SU-DHL-6 (cell line): ENCODE data around the gene KCNQ1OT1.

Experiments used
- H2AFZ ChIP-seq: fragments of 200-600 bp; sonication (generic); 2 replicates; pipeline ENCODE4 v1.6.1; 2014; ENCODE audit warnings: low read depth, mild to moderate bottlenecking, moderate library complexity, mixed read lengths, antibody characterized with exemption, low read length; ENCODE audit not compliant: severe bottlenecking
- H3F3A ChIP-seq: fragments of 200-600 bp; shearing (Covaris generic); 2 replicates; pipeline ENCODE4 v1.6.0; 2016; ENCODE audit warnings: antibody characterized with exemption, mild to moderate bottlenecking; ENCODE audit not compliant: insufficient read depth
- H3K27ac ChIP-seq: fragments of 200-600 bp; sonication (generic); 2 replicates; pipeline ENCODE4 v1.5.1; 2016; ENCODE audit warnings: low read depth, mild to moderate bottlenecking, low read length, moderate library complexity, mixed read lengths
- H3K27me3 ChIP-seq: fragments of 200-600 bp; sonication (generic), shearing (Covaris generic); 2 replicates; pipeline ENCODE4 v1.6.0; 2014; ENCODE audit warnings: mild to moderate bottlenecking, low read length
- H3K36me3 ChIP-seq: fragments of 200-600 bp; sonication (generic); 2 replicates; pipeline ENCODE4 v1.6.1; 2014; ENCODE audit warnings: mild to moderate bottlenecking, low read length, mixed read lengths
- H3K4me2 ChIP-seq: fragments of 300-600, 200-600 bp; shearing (Covaris generic), sonication (generic); 2 replicates; pipeline ENCODE4 v1.6.0; 2014; ENCODE audit warnings: low read length, low read depth, mild to moderate bottlenecking; ENCODE audit not compliant: poor library complexity, severe bottlenecking
- H3K4me3 ChIP-seq: fragments of 200-600 bp; sonication (generic); 2 replicates; pipeline ENCODE4 v1.5.1; 2014; ENCODE audit warnings: antibody characterized with exemption, low read length, mild to moderate bottlenecking, mixed read lengths; ENCODE audit not compliant: insufficient read depth, poor library complexity, severe bottlenecking
- H3K79me2 ChIP-seq: fragments of 200-600 bp; sonication (generic); 2 replicates; pipeline ENCODE4 v1.6.1; 2014; ENCODE audit warnings: mild to moderate bottlenecking, low read length, moderate library complexity; ENCODE audit not compliant: insufficient read depth
- H3K9ac ChIP-seq: fragments of 200-600 bp; sonication (generic); 2 replicates; pipeline ENCODE4 v1.7.0; 2014; ENCODE audit warnings: mild to moderate bottlenecking, low read length
- H3K9me2 ChIP-seq: fragments of 200-600 bp; sonication (generic); replicated peaks from 2 replicates; pipeline ENCODE4 v1.6.1; 2014; ENCODE audit warnings: low read length; ENCODE audit not compliant: insufficient read depth
- H3K9me3 ChIP-seq: fragments of 200-600 bp; sonication (generic); 2 replicates; pipeline ENCODE4 v1.6.1; 2014; ENCODE audit warnings: low read length, mixed read lengths; ENCODE audit not compliant: insufficient read depth
- H4K20me1 ChIP-seq: fragments of 200-600 bp; sonication (generic); 2 replicates; pipeline ENCODE4 v1.6.1; 2014; ENCODE audit warnings: low read depth, mild to moderate bottlenecking, antibody characterized with exemption, low read length, moderate library complexity, mixed read lengths
- EZH2phosphoT487 ChIP-seq: fragments of 200-600 bp; sonication (generic), shearing (Covaris generic); conservative IDR thresholded peaks from 2 replicates; pipeline ENCODE4 v1.6.1; 2018; ENCODE audit warnings: mild to moderate bottlenecking, antibody characterized with exemption, low read length, moderate library complexity, mixed read lengths
- TF ChIP-seq, protein P1 (sequence below): fragments of 200-600 bp; sonication (generic); IDR thresholded peaks from one replicate; pipeline ENCODE4 v1.5.1; 2017; ENCODE audit warnings: antibody characterized with exemption, mild to moderate bottlenecking, low read length, moderate library complexity; ENCODE audit not compliant: insufficient read depth, poor library complexity, severe bottlenecking

KCNQ1OT1 gene

DNA sequence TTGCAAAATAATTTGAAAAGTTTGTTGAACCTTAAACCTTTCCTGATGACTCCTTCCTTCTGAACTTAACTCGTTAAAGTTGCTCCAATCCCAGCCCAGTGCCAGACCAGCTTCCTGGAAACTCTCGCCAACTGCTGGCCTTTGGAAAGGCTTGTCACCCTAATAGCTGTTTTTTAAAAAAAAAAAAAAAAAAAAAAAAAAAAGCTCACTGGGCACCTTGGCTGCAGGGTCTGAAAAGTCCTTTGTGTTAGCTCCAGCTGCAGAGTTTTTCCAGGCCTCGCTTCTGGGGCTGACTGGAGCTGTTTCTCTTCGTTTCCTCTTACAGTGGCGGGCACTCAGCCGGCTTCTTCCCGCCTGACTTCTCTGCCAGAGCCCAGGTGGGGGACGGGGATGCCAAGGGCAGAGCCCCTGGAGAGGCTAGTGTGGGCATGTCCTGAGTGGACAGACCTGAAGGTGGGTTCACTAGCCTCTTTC lies 25.1 kb downstream of the KCNQ1OT1 start:
- Histone ChIP-seq H3K9me2 (no peaks in the 10 kb centered on the region), H2AFZ (no peak overlapping the region), H3K27ac (no peak overlapping the region), H3K27me3 (no peaks in the 10 kb centered on the region), H3K4me2 (no peak overlapping the region), H4K20me1 (no peaks in the 10 kb centered on the region), H3K4me3 (no peak overlapping the region), H3K9ac (no peak overlapping the region), H3K36me3 (no peaks in the 10 kb centered on the region), H3K79me2 (no peaks in the 10 kb centered on the region), H3F3A (no peaks in the 10 kb centered on the region), H3K9me3 (no peaks in the 10 kb centered on the region)
- no peak for TF ChIP-seq EZH2phosphoT487
- TF ChIP-seq, protein P1, sequence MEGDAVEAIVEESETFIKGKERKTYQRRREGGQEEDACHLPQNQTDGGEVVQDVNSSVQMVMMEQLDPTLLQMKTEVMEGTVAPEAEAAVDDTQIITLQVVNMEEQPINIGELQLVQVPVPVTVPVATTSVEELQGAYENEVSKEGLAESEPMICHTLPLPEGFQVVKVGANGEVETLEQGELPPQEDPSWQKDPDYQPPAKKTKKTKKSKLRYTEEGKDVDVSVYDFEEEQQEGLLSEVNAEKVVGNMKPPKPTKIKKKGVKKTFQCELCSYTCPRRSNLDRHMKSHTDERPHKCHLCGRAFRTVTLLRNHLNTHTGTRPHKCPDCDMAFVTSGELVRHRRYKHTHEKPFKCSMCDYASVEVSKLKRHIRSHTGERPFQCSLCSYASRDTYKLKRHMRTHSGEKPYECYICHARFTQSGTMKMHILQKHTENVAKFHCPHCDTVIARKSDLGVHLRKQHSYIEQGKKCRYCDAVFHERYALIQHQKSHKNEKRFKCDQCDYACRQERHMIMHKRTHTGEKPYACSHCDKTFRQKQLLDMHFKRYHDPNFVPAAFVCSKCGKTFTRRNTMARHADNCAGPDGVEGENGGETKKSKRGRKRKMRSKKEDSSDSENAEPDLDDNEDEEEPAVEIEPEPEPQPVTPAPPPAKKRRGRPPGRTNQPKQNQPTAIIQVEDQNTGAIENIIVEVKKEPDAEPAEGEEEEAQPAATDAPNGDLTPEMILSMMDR: no peak

DNA sequence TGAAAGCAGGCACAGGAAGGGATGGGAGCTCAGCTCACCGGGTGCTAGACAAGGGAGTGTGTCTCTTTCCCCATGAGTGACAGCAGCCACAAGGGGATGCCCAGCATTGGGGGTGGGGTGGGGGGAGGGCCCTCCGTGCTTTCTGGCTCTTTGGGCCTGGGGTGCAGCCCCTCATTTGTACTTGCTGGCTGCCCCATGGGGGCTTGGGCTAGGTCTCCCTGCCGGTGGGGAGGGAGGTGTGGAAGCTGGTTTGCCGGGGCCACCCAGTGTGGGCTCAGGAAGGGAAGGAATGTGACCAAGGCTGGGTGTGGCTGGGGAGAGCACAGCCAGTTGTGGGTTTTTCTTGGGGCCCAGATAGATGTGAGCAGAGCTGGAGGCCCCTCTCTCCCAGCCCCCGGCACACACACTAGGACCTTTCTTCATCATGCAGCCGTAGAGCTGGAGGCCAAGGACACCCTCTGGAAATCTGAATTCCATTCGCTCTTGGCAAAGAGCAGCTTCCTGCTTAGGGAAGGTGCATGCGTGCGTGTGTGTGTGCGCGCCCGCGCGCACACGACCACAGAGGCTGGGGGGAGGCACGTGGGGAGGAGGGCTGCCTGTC lies 25.8 kb downstream of the KCNQ1OT1 start:
- H3K9me2 ChIP-seq: no peaks in the 10 kb centered on the region
- no peaks in the 10 kb centered on the region for H3K79me2 ChIP-seq
- no peak overlapping the region for H2AFZ ChIP-seq
- no peaks in the 10 kb centered on the region for H4K20me1 ChIP-seq
- H3K4me2 ChIP-seq: no peak overlapping the region
- no peaks in the 10 kb centered on the region for H3K9me3 ChIP-seq
- no peak overlapping the region for H3K4me3 ChIP-seq
- TF ChIP-seq, protein P1: no peak
- TF ChIP-seq EZH2phosphoT487: no peak
- H3K9ac ChIP-seq: no peak overlapping the region
- no peaks in the 10 kb centered on the region for H3K36me3 ChIP-seq
- no peak overlapping the region for H3K27ac ChIP-seq
- H3K27me3 ChIP-seq: no peaks in the 10 kb centered on the region
- H3F3A ChIP-seq: no peaks in the 10 kb centered on the region

DNA sequence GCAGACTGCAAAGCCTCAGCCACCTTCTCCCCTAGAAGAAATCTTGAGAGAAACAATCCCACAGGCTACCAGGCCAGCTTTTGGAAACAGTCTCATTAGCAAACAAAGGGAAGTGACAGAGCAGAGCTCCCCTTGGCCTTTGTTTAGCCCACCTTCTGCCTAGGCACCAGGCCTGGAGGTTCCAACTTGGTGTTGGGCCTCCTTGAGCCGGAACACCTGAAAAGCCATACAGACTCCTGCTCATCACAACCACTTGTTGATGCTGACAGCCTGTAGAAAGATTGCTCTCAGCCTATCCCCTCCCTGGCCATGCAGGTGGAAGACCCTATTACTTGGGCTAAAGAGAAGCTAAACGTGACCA lies 26.6 kb downstream of the KCNQ1OT1 start:
- Histone ChIP-seq H3K27ac (no peak overlapping the region), H3K9me2 (no peaks in the 10 kb centered on the region), H4K20me1 (no peaks in the 10 kb centered on the region), H3K4me3 (no peak overlapping the region), H2AFZ (no peak overlapping the region), H3K9me3 (no peaks in the 10 kb centered on the region), H3K4me2 (no peak overlapping the region), H3K9ac (no peak overlapping the region), H3K27me3 (no peaks in the 10 kb centered on the region), H3F3A (no peaks in the 10 kb centered on the region), H3K36me3 (no peaks in the 10 kb centered on the region), H3K79me2 (no peaks in the 10 kb centered on the region)
- TF ChIP-seq EZH2phosphoT487: no peak
- TF ChIP-seq, protein P1: no peak
